Heart left ventricle (tissue), 16 donors: ENCODE results near the gene SIL1. TPM values are rescaled to one million over a fixed set of nuclear protein-coding genes. Genes with fewer than 3 reads are reported as not detected.

Experiments
- ATAC-seq, 4 donors: fragments of 200-7000 bp; cut with Tn5 transposase; one replicate each; pipeline ENCODE4 v1.9.1; 2020 to 2022; ENCODE audit warnings: moderate library complexity in 4 of 4, mild to moderate bottlenecking in 3 of 4, moderate number of reproducible peaks in 1 of 4
- DNase-seq, 5 donors: peaks; one replicate each; pipeline ENCODE4 v3.0.0-alpha.2; 2020
- H3K27ac ChIP-seq, 12 donors: fragments of 200-600 bp; sonication (generic) in 4 of 12; one replicate each; pipeline versions ENCODE4 v1.5.0 to v1.8.0; 2016 to 2022; ENCODE audit warnings: mild to moderate bottlenecking in 2 of 12
- H3K27me3 ChIP-seq, 9 donors: fragments of 200-600 bp; sonication (generic) in 2 of 9; one replicate each; pipeline versions ENCODE4 v1.5.1 to v1.8.0; 2016 to 2022; ENCODE audit warnings: mild to moderate bottlenecking in 3 of 9
- H3K36me3 ChIP-seq, 9 donors: fragments of 200-600 bp; sonication (generic) in 2 of 9; one replicate each; pipeline versions ENCODE4 v1.5.0 to v1.8.0; 2018 to 2022; ENCODE audit warnings: mild to moderate bottlenecking in 2 of 9
- H3K4me1 ChIP-seq, 12 donors: fragments of 200-600 bp; sonication (generic) in 4 of 12; one replicate each; pipeline versions ENCODE4 v1.5.0 to v1.8.0; 2016 to 2022; ENCODE audit warnings: mild to moderate bottlenecking in 3 of 12
- H3K4me3 ChIP-seq, 12 donors: fragments of 200-600 bp; sonication (generic) in 4 of 12; one replicate each; pipeline versions ENCODE4 v1.5.0 to v1.8.0; 2017 to 2022; ENCODE audit warnings: mild to moderate bottlenecking in 9 of 12, moderate library complexity in 4 of 12
- H3K9me3 ChIP-seq, 12 donors: fragments of 200-600 bp; sonication (generic) in 4 of 12; one replicate each; pipeline versions ENCODE4 v1.5.0 to v1.8.0; 2016 to 2022; ENCODE audit warnings: mild to moderate bottlenecking in 1 of 12
- POLR2A ChIP-seq, 2 donors: fragments of 450-650 bp; IDR thresholded peaks; one replicate each; pipeline ENCODE4 v1.6.1; 2017; ENCODE audit warnings: antibody characterized with exemption in 2 of 2, mild to moderate bottlenecking in 2 of 2, moderate library complexity in 2 of 2
- WGBS, 4 donors: extraction: QIAGEN DNeasy Blood & Tissue Kit in 2 of 4; methylation state at CpG; one replicate each; pipeline versions ENCODE4 v1.1.5 to v1.1.7; 2013 to 2018; 5-methylcytosine and 5-hydroxymethylcytosine counted together
- intact Hi-C, 10 donors: fragments of 100-400 bp; cut with DNase I; formaldehyde crosslinking; loops; one replicate each; pipeline versions ENCODE4 v1.11.1 to v1.14.2; 2022
- long read RNA-seq, 3 donors: library from polyadenylated mRNA; unstranded; transcript quantifications; one replicate each; pipeline ENCODE4 v2.0.0, GENCODE V29; 2020 to 2021
- polyA plus RNA-seq, 2 donors: library from polyadenylated mRNA; stranded (reverse); fragments of 200-250 nt; gene quantifications; one replicate each; pipeline ENCODE4 v1.2.3, GENCODE V29; 2013
- total RNA-seq, 9 donors: library from RNA; depleted of rRNA in 2 of 9; stranded (reverse); fragments of >200 nt in 2 of 9; fragmentation: NEBNext Ultra II Directional in 3 of 9; extraction: Animal tissue kit (Norgen Biotek cat#: 25700) in 3 of 9; gene quantifications; one replicate each; pipeline versions ENCODE4 v1.1.0 to v1.2.4, GENCODE V29; 2016 to 2023
- TF ChIP-seq, protein P1 (sequence below), 12 donors: fragments of 200-600 bp; sonication (generic) in 4 of 12; IDR thresholded peaks; one replicate each; pipeline versions ENCODE4 v1.5.0 to v1.8.0; 2018 to 2022; ENCODE audit warnings: antibody characterized with exemption in 12 of 12, mild to moderate bottlenecking in 5 of 12
- donor health status: ischemic (EF 13 %, LVEDD 7.1; RV severe dilation, severe dysfunction).
- donor health status: healthy with polysubstance abuse.
- donor health status: DM: no; HTN: yes; CAD: no.
- donor health status: DM: no; HTN: no; CAD: no.
- donor health status: ischemic (EF 25% LVEDD 6.9; RV normal size, moderate dysfunction).
- donor health status: ischemic (EF 25% LVEDD 5.7; RV mildly dilated, moderate dysfunction).
- donor health status: healthy.
- donor health status: DM: yes; HTN: yes; CAD: no.
- donor health status: ischemic (EF 35%, LVEDD 5.7; RV mildly dilated, moderate dysfunction).
- donor health status: nonischemic (EF 11% LVEDD 7.7; RV severe dilation, severe dysfunction).
- donor health status: DM: yes; HTN: yes; CAD: no.
- donor health status: PGD.
- donor health status: ischemic (EF 29% LVEDD 5.4; RV normal size, mild dysfunction).
- donor health status: nonischemic (EF 23%, LVEDD 6.1; RV moderate dilation, normal function).

Gene SIL1
- total RNA-seq (100 to 1,000 TPM in 1 of 9 donors, 10 to 100 TPM in 8; 33.8 to 341 (median 39.8) TPM), polyA plus RNA-seq (10 to 100 TPM; 42.2 to 56.3 TPM)
- long read RNA-seq, donor 1, transcript SIL1-202 (10 exons, 1,923 nt) = major isoform, 66 of 96 reads
- long read RNA-seq, donor 1, partial matches to known transcripts = 12 of 96 reads
- long read RNA-seq, donor 1, other reads (novel, unspliced or antisense) = 14 of 96 reads
- long read RNA-seq, donor 2, transcript SIL1-201 (11 exons, 1,895 nt) = minor isoform, 17 of 405 reads
- long read RNA-seq, donor 2, transcript SIL1-202 (10 exons, 1,923 nt) = major isoform, 332 of 405 reads
- long read RNA-seq, donor 2, partial matches to known transcripts = 19 of 405 reads
- long read RNA-seq, donor 2, other reads (novel, unspliced or antisense) = 37 of 405 reads
- long read RNA-seq, donor 3, transcript SIL1-202 (10 exons, 1,923 nt) = major isoform, 59 of 76 reads
- long read RNA-seq, donor 3, partial matches to known transcripts = 7 of 76 reads
- long read RNA-seq, donor 3, other reads (novel, unspliced or antisense) = 8 of 76 reads

DNA sequence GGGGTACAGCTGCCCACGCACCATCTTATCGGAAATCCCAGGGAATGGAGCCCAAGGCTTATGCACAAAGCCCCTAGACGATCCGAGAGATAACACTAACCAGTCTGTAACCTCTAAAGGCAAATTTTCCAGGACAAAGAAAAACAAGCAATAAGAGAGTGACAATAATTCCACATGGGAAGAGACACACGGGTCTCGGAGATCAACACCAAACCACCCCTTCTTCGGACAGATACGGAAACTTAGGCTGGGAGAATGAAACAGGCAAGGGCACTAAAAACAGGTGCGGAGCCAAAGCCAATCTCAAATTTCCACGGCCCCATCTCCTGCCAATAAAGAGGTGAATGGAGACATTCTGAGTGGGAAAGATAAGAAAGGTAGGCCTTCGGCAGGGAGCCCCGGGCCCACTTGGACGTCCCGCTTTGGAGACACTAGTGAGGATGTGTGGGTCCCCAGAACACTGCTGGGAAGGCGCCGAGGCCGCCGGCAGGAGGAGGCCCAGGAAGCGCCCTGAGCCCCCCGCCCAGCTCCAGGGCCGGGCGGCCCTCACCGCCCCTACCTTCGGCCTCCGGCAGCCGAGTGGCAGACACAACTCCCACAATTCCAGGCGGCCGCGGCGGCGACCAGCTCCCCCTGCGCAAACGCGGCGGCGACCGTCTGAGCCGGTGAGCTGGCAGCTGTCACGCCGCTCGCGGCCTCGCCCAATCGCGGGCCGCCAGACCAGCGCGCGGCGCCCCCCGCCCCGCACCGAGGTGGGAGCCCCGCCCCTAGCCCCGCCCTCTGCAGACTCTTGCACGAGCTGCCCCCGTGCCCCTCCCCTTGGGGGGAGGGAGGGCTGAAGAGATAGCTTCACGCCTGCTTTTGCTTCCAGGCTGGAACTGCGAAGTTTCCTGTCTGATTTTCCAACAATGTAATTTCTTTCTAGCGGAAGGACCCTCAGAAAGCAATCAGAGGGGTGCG lies at the start of gene SIL1:
Gene SIL1, minus strand, starts transcription at position 659 of the 960 bp plus-strand sequence. CDS start 70,525 bp downstream, outside the sequence.
- WGBS, 4 donors = 1 to 5% (median 2%) methylated on average over 19 to 61 of the region's 61 CpGs
- Histone ChIP-seq H3K27ac (peak within 1 kb of the TSS; percentile 62 to 98 (median 92)), H3K4me1 (peaks cover 0 to 35% (median 14%) of the 10 kb centered on the region in 12 donors), H3K36me3 (peaks cover 0 to 9% (median 0%) of the 10 kb centered on the region in 9 donors), H3K27me3 (no peaks in the 10 kb centered on the region), H3K4me3 (peak within 1 kb of the TSS; percentile 53 to 96 (median 72)), H3K9me3 (no peaks in the 10 kb centered on the region)
- intact Hi-C loops = loop anchor here in 2 of 10 donors (5.0 to 10.0 kb wide), 2 partner anchors 63 to 616 kb away; no protein-coding TSS in a partner anchor
- peak; percentile 97 to 99 (median 98) for ATAC-seq
- DNase-seq = peak; percentile 97 to 99 (median 97)
- TF ChIP-seq POLR2A (IDR thresholded peaks at IDR 0.05) = peak; percentile 58 to 95
- TF ChIP-seq, protein P1, sequence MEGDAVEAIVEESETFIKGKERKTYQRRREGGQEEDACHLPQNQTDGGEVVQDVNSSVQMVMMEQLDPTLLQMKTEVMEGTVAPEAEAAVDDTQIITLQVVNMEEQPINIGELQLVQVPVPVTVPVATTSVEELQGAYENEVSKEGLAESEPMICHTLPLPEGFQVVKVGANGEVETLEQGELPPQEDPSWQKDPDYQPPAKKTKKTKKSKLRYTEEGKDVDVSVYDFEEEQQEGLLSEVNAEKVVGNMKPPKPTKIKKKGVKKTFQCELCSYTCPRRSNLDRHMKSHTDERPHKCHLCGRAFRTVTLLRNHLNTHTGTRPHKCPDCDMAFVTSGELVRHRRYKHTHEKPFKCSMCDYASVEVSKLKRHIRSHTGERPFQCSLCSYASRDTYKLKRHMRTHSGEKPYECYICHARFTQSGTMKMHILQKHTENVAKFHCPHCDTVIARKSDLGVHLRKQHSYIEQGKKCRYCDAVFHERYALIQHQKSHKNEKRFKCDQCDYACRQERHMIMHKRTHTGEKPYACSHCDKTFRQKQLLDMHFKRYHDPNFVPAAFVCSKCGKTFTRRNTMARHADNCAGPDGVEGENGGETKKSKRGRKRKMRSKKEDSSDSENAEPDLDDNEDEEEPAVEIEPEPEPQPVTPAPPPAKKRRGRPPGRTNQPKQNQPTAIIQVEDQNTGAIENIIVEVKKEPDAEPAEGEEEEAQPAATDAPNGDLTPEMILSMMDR (IDR thresholded peaks at IDR 0.05) = no peak

DNA sequence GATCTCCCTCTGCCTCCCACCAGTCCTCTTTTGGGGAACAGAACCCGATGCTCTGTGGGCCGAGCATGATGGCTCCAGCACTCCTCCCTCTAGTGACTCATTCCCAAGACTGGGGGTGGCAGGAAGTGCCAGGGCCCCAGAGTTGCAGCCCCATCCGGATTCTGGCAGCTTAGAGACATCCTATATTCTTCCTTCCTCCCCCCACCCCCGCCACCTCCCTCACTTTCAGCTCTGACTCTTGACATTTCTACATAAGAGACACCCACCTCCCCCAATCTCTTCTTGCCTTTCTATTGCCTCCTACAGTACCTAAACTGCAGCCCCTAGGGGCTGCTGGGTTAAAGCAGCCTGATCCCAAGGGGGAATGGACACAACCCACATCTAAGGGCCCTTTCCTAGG lies 48.2 kb upstream of the SIL1 start:
- Histone ChIP-seq H3K36me3 (no peaks in the 10 kb centered on the region), H3K4me3 (no peak overlapping the region), H3K9me3 (peaks cover 0 to 5% (median 0%) of the 10 kb centered on the region in 12 donors), H3K27ac (no peak overlapping the region), H3K27me3 (no peaks in the 10 kb centered on the region), H3K4me1 (peaks cover 0 to 18% (median 0%) of the 10 kb centered on the region in 12 donors)
- TF ChIP-seq POLR2A (IDR thresholded peaks at IDR 0.05) = no peak
- TF ChIP-seq, protein P1 (IDR thresholded peaks at IDR 0.05) = no peak
- ATAC-seq (peak in 1 of 4 donors; percentile 54), DNase-seq (no peak)
- intact Hi-C loops = no loop called here
- WGBS, 4 donors = 27 to 49% (median 43%) methylated on average over 3 to 4 of the region's 4 CpGs

DNA sequence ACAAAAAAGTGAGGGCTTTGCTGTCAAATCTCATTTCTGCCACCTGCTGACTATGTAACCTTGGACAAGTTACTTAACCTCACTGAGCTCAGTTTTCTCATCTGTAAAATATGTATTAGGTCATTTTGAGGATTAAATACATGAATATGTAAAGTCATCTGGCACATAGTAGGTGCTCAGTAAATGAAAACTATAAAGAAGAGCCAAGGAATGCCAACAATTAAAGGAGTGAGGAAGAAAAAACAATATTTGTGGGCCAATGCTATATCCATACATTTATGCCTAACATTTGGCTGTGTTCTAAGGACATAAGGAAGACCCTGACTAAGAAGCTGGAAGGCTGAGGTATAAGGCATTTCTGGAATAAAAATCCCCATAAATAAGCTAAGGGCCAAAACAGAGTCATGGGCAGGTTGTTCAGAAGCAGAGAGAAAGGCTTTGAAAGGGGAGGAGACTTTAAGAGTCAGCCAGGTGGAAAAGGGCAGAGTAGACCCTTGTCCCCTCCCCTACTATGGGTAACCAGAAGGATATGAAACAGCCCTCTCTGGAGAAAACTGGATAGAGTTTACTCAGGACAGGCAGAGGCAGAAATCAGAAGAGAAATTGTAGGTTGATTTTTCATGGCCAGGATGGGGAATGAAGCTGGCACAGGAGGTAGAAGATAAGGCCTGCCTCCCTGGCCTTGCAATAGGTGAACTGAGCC lies 47.6 kb upstream of the SIL1 start:
- no peak overlapping the region for H3K27ac ChIP-seq
- intact Hi-C loops = no loop called here
- no peaks in the 10 kb centered on the region for H3K27me3 ChIP-seq
- no peaks in the 10 kb centered on the region for H3K36me3 ChIP-seq
- H3K4me1 ChIP-seq = peaks cover 0 to 12% (median 0%) of the 10 kb centered on the region in 12 donors
- H3K9me3 ChIP-seq = peaks cover 0 to 5% (median 0%) of the 10 kb centered on the region in 12 donors
- DNase-seq = no peak
- TF ChIP-seq, protein P1 (IDR thresholded peaks at IDR 0.05) = no peak
- TF ChIP-seq POLR2A (IDR thresholded peaks at IDR 0.05) = no peak
- ATAC-seq = no peak
- H3K4me3 ChIP-seq = no peak overlapping the region
